SK-N-SH treated with all-trans-retinoic acid at 6 μM for 48 hours (cell line): ENCODE measurements around the gene TTC7B.

Experiments used
- ATAC-seq: fragments of 200-7000 bp; cut with Tn5 transposase; 3 replicates; pipeline ENCODE4 v1.9.1; 2020; ENCODE audit warnings: mild to moderate bottlenecking, moderate library complexity
- ARNTL ChIP-seq: fragments of 450-650 bp; formaldehyde crosslinking; IDR thresholded peaks from 2 replicates; pipeline ENCODE4 v1.5.0; 2020; ENCODE audit warnings: low read depth, mild to moderate bottlenecking, moderate library complexity, borderline replicate concordance
- BACH2 ChIP-seq: fragments of 250-450 bp; sonication (Bioruptor Pico); IDR thresholded peaks from 2 replicates; pipeline ENCODE4 v1.9.0; 2021; ENCODE audit warnings: mild to moderate bottlenecking, borderline replicate concordance
- CREB5 ChIP-seq: fragments of 250-450 bp; sonication (Bioruptor Pico); IDR thresholded peaks from 2 replicates; pipeline ENCODE4 v1.5.1; 2020; ENCODE audit warnings: low read depth, mild to moderate bottlenecking, moderate library complexity
- CSDC2 ChIP-seq: fragments of 250-450 bp; sonication (Bioruptor Pico); IDR thresholded peaks from 2 replicates; pipeline ENCODE4 v1.5.0; 2020; ENCODE audit warnings: mild to moderate bottlenecking, moderate library complexity
- CSRNP3 ChIP-seq: fragments of 250-450 bp; sonication (Bioruptor Pico); IDR thresholded peaks from 2 replicates; pipeline ENCODE4 v1.5.1; 2021; ENCODE audit warnings: mild to moderate bottlenecking, moderate library complexity
- ESRRG ChIP-seq: fragments of 250-450 bp; sonication (Bioruptor Pico); IDR thresholded peaks from 2 replicates; pipeline ENCODE4 v1.6.1; 2021; ENCODE audit warnings: mild to moderate bottlenecking
- GLIS3 ChIP-seq: fragments of 250-450 bp; sonication (Bioruptor Pico); IDR thresholded peaks from 2 replicates; pipeline ENCODE4 v1.5.0; 2020; ENCODE audit warnings: mild to moderate bottlenecking, moderate library complexity
- ISL1 ChIP-seq: fragments of 250-450 bp; sonication (Bioruptor Pico); IDR thresholded peaks from 2 replicates; pipeline ENCODE4 v2.1.2; 2022; ENCODE audit warnings: mild to moderate bottlenecking, moderate library complexity
- OSR1 ChIP-seq: fragments of 250-450 bp; sonication (Bioruptor Pico); IDR thresholded peaks from 2 replicates; pipeline ENCODE4 v1.8.0; 2022; ENCODE audit warnings: moderate library complexity, mild to moderate bottlenecking, inconsistent platforms
- PPARA ChIP-seq: fragments of 250-450 bp; sonication (Bioruptor Pico); IDR thresholded peaks from 2 replicates; pipeline ENCODE4 v1.5.0; 2020; ENCODE audit warnings: mild to moderate bottlenecking, borderline replicate concordance
- RARB ChIP-seq: fragments of 250-450 bp; sonication (Bioruptor Pico); IDR thresholded peaks from 2 replicates; pipeline ENCODE4 v1.8.0; 2021; ENCODE audit warnings: mild to moderate bottlenecking, moderate library complexity
- SNAI2 ChIP-seq: fragments of 250-450 bp; sonication (Bioruptor Pico); IDR thresholded peaks from 2 replicates; pipeline ENCODE4 v1.5.0; 2020; ENCODE audit warnings: mild to moderate bottlenecking, moderate library complexity
- TCF4 ChIP-seq: fragments of 250-450 bp; sonication (Bioruptor Pico); IDR thresholded peaks from 2 replicates; pipeline ENCODE4 v1.8.0; 2021; ENCODE audit warnings: mild to moderate bottlenecking, moderate library complexity, borderline replicate concordance
- TOX ChIP-seq: fragments of 250-450 bp; sonication (Bioruptor Pico); IDR thresholded peaks from 2 replicates; pipeline ENCODE4 v1.8.0; 2021; ENCODE audit warnings: mild to moderate bottlenecking, moderate library complexity, borderline replicate concordance
- TSHZ2 ChIP-seq: fragments of 250-450 bp; sonication (Bioruptor Pico); IDR thresholded peaks from 2 replicates; pipeline ENCODE4 v1.5.0; 2020; ENCODE audit warnings: mild to moderate bottlenecking, moderate library complexity
- ZC3H10 ChIP-seq: fragments of 250-450 bp; sonication (Bioruptor Pico); IDR thresholded peaks from 2 replicates; pipeline ENCODE4 v1.5.1; 2021; ENCODE audit warnings: mild to moderate bottlenecking, moderate library complexity
- ZFP3 ChIP-seq: fragments of 250-450 bp; sonication (Bioruptor Pico); IDR thresholded peaks from 2 replicates; pipeline ENCODE4 v1.5.0; 2020; ENCODE audit warnings: mild to moderate bottlenecking, moderate library complexity
- ZNF565 ChIP-seq: fragments of 450-650 bp; formaldehyde crosslinking; conservative IDR thresholded peaks from 2 replicates; pipeline ENCODE4 v1.5.0; 2020; ENCODE audit warnings: low read depth, mild to moderate bottlenecking, moderate library complexity
- ZNF70 ChIP-seq: fragments of 450-650 bp; formaldehyde crosslinking; IDR thresholded peaks from 2 replicates; pipeline ENCODE4 v1.5.0; 2020; ENCODE audit warnings: mild to moderate bottlenecking, moderate library complexity
- ZNF8 ChIP-seq: fragments of 450-650 bp; formaldehyde crosslinking; IDR thresholded peaks from 2 replicates; pipeline ENCODE4 v1.5.0; 2020; ENCODE audit warnings: mild to moderate bottlenecking, moderate library complexity
- TF ChIP-seq, protein P1 (sequence below): fragments of 250-450 bp; sonication (Bioruptor Pico); IDR thresholded peaks from 2 replicates; pipeline ENCODE4 v1.8.0; 2021; ENCODE audit warnings: low read depth, mild to moderate bottlenecking, moderate library complexity, borderline replicate concordance

Gene TTC7B

DNA sequence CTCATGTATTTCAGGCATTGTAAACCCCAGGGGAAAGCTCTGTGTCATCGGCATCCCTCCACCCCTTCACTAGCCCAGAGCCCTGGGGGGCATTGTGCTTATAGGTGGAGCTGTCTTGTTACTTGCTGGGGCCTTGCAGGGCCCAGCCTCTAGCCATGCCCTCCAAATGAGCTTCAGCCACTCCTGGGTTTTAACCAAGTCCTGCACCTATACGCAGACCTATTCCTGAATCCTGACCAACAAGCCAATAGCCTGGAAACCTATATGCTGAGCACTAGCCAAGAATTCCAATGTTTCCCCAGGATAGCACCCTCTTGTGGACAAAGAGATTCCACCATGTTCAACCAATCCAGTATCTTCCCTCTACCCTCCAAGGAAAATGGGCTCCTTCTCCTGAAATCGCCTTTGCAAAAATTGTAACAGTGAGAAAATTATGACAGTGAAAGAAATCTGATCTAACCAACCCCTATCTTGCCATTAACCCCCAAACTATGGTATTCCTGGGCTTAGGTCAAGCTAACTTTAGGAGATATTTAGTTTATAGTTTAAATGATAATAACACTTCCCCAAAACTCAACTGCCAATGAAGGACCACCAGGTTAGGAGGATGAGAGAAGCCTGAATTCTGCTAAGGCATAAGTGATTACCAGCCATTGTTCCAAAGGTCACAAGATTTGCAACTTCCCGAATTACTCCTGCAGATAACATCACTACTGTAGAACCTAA, 55.5 kb downstream of the TTC7B start:
- peak; percentile 43; the same call in 2 of the 3 replicates for ATAC-seq
- TF ChIP-seq RARB (no peak), ZNF8 (CRISPR knock-in tag) (no peak), CSRNP3 (no peak), ZNF70 (no peak), TOX (CRISPR knock-in tag) (no peak), ESRRG (no peak), TCF4 (no peak), ARNTL (CRISPR knock-in tag) (no peak), CSDC2 (CRISPR knock-in tag) (no peak), PPARA (no peak), ZFP3 (CRISPR knock-in tag) (no peak), CREB5 (CRISPR knock-in tag) (no peak)
- TF ChIP-seq, protein P1, sequence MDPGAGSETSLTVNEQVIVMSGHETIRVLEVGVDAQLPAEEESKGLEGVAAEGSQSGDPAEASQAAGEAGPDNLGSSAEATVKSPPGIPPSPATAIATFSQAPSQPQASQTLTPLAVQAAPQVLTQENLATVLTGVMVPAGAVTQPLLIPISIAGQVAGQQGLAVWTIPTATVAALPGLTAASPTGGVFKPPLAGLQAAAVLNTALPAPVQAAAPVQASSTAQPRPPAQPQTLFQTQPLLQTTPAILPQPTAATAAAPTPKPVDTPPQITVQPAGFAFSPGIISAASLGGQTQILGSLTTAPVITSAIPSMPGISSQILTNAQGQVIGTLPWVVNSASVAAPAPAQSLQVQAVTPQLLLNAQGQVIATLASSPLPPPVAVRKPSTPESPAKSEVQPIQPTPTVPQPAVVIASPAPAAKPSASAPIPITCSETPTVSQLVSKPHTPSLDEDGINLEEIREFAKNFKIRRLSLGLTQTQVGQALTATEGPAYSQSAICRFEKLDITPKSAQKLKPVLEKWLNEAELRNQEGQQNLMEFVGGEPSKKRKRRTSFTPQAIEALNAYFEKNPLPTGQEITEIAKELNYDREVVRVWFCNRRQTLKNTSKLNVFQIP: no peak

GRCh38 chr14:90760078-90760444, 56.2 kb downstream of the TTC7B start:
- ATAC-seq: no peak

More at GRCh38 chr14:90760078-90760444, 56.2 kb downstream of the TTC7B start:
- TF ChIP-seq, protein P1: no peak
- TF ChIP-seq ZFP3 (CRISPR knock-in tag) (no peak), BACH2 (CRISPR knock-in tag) (no peak), TOX (CRISPR knock-in tag) (no peak), ARNTL (CRISPR knock-in tag) (no peak), SNAI2 (no peak), CREB5 (CRISPR knock-in tag) (no peak), ZNF8 (CRISPR knock-in tag) (no peak), TSHZ2 (CRISPR knock-in tag) (no peak), ZNF565 (CRISPR knock-in tag) (no peak), OSR1 (CRISPR knock-in tag) (no peak), PPARA (no peak), CSRNP3 (no peak), ESRRG (no peak), ZNF70 (no peak), ISL1 (CRISPR knock-in tag) (no peak), TCF4 (no peak), ZC3H10 (no peak), GLIS3 (CRISPR knock-in tag) (no peak), CSDC2 (CRISPR knock-in tag) (no peak)
- TF ChIP-seq, all 23 proteins: peak for 0
